DMS 273 treated with DMSO at 0.1 percent for 48 hours (cell line): ENCODE results near the gene WAC.
A peak's percentile ranks its signal among the peaks of the same experiment; 100 is the strongest.
"Not testable (repeated sequence)": the region's sequence is repeated elsewhere in the genome, so short reads cannot be mapped to it uniquely, and the experiment has no call there.

Experiments
- DNase-seq: peaks from one replicate; lab custom pipeline; 2025; lab: John Stamatoyannopoulos, UW

Gene WAC

GRCh38 chr10:28532337-28533185 lies at the start of gene WAC:
Gene WAC, plus strand, starts transcription at chr10:28533118. Its CDS starts 462 bp downstream, at chr10:28533580.
- peak; percentile 73 for DNase-seq

GRCh38 chr10:28489206-28489605 lies 43.7 kb upstream of the WAC start:
- DNase-seq: no peak

GRCh38 chr10:28490256-28490865 lies 42.6 kb upstream of the WAC start:
- DNase-seq: not testable (repeated sequence)

GRCh38 chr10:28492116-28492920 lies 40.6 kb upstream of the WAC start:
- DNase-seq: no peak

GRCh38 chr10:28494420-28494819 lies 38.5 kb upstream of the WAC start:
- no peak for DNase-seq

DNA sequence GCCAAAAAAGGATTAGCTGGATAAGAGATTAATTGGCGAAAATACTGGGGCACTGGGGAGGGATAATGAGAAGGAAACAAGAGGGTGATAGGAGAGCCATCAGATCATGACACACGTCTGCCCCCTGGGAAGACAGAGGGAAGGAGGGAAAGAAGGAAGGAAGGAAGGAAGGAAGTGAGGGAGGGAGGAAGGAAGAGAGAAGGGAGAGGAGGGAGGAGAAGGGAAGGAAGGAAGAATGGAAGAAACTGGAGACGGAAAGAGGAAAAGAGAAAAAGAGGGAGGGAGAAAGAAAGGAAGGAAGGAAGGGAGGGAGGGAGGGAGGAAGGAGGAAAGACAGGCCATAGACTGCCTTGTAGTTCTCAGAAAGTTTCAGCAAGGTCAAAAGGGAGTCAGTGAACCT lies 37.8 kb upstream of the WAC start:
- no peak for DNase-seq

GRCh38 chr10:28496017-28496416 lies 36.9 kb upstream of the WAC start:
- no peak for DNase-seq

GRCh38 chr10:28496481-28496961 lies 36.4 kb upstream of the WAC start:
- no peak for DNase-seq

DNA sequence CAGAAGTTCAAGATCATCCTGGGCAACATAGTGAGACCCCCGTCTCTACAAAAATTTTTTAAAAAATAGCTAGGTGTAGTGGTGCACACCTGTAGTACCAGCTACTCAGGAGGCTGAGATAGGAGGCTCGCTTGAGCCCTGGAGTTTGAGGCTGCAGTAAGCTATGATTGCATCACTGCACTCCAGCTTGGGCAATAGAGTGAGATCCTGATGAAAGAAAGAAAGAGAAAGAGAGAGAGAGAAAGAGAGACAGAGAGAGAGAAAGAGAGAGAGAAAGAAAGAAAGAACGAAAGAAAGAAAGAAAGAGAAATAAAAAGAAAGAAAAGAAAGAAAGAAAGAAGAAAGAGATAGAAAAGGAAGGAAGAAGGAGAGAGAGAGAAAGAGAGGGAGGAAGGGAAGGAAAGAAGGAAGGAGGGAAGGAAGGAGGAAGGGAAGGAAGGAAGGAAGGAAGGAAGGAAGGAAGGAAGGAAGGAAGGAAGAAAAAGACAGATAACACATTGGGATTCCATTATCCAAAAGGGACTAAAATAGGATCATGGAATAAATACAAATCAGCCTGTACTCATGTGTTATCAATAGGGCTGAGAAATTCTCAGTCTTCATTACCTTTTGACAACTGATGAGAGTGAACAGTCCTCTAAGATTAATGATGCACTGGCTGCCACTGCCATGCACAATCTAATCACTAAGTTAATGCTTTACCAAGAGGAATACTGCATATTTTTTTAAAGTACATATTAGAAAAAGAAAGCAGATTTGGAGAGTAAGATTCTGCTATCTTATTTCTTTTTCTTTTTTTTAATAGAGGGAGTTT lies 35.4 kb upstream of the WAC start:
- DNase-seq: no peak

- DNase-seq: not testable (repeated sequence)
Observed at GRCh38 chr10:28500203-28500602, 32.7 kb upstream of the WAC start.

DNA sequence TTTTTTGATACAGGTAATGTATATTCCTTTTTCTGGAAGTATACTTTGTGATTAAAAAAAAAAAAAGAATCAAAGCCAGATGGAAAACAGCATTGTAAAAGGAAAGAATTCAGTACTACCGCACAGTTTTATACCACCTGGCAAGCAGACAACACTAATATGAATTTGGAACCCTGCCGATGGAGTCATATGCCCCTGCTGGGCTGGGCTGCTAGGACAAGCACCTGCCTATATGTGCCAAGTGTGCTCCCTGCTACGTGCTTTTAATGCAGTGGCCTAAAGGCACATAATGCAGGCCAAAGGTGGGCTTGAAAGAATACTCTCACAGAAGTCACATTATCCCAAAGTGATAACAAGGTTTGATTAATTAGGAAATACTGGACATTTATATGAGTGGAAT lies 29.8 kb upstream of the WAC start:
- peak; percentile 46 for DNase-seq

GRCh38 chr10:28505359-28505959 lies 27.5 kb upstream of the WAC start:
- DNase-seq: no peak

GRCh38 chr10:28508304-28508925 lies 24.5 kb upstream of the WAC start:
- no peak for DNase-seq

DNA sequence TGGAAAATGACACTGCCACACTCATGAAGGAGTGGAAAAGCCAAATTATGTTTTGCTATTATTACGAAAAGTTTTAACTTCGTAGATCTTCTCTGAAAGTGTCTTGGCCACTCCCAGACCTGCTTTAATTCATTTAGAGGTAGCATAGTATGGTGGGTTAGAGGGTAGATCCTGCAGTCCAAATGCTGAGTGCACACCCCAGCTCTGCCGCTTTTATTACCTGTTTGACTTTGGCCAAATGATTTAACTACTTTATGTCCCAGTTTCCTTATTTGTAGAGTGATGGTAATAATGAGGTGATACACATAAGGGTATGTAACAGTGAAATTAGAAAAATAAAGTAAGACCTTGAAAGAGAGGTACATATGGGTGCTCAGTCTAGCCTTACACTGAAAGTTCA lies 23.6 kb upstream of the WAC start:
- DNase-seq: no peak

DNA sequence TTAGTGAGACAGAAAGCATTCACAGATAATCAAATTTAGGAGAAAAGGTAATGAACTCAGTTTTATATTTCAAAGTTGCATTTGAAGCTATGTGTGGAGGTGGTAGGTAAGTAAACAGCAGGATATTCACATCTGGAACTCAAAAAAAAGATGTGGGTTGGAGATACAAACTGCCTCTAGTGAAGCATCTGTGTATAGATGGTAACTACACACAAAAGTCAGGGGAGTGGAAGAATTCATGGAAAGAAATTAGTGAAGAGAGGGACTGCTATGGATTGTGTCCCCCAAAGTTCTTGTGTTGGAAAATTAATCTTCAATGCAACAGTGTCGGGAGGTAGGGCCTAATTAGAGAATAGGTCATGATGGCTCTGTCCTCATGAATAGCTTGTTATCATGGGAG lies 18.3 kb upstream of the WAC start:
- DNase-seq: no peak

DNA sequence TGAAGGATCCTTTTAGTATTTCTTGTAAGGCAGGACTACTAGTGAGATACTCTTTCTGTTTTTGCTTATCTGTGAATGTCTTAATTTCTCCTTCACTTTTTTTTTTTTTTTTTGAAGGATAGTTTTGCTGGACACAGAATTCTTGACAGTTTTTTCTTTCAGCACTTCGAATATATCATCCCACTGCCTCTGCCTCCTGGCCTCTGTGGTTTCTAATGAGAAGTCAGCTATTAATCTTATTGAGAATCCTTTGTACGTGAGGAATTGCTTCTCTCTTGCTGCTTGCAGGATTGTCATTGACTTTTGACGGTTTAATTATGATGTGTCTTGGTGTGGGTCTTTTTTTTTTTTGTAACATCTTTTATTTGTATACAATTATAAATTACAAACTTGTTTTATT lies 12.6 kb upstream of the WAC start:
- DNase-seq: no peak

DNA sequence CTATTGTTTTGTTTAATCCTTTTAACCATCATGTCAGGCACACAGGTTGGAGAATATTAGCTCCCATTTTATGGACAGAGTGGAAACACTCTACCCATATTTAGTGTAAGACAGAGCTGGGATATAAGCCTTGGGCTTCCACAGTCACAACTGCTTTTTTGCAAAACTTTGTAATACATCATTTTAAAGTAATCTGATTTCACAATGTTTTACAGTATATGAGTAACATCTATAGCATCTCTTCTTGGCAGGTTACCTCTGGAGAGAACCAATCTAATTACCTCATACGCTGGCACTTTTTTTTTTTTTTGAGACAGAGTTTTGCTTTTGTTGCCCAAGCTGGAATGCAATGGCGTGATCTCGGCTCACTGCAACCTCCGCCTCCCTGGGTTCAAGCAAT lies 12.1 kb upstream of the WAC start:
- DNase-seq: not testable (repeated sequence)

- DNase-seq: not testable (repeated sequence)
Observed at GRCh38 chr10:28521961-28522360, 11.0 kb upstream of the WAC start.

GRCh38 chr10:28523725-28524252 lies 9.1 kb upstream of the WAC start:
- no peak for DNase-seq

DNA sequence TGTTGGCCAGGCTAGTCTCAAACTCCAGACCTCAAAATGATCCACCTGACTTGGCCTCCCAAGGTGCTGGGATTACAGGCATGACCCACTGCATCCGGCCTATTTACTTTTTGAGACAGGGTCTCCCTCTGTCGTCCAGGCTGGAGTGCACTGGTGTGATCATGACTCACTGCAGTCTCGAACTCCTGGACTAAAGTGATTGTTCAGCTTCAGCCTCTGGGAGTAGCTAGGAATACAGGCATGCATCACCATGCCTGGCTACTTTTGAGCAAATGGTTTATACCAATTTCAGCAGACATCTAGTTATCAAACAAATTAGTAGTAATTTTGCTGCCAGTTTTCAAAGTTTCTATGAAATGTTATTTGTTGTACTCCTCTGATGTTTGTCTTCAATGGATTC lies 2.2 kb upstream of the WAC start:
- DNase-seq: no peak

DNA sequence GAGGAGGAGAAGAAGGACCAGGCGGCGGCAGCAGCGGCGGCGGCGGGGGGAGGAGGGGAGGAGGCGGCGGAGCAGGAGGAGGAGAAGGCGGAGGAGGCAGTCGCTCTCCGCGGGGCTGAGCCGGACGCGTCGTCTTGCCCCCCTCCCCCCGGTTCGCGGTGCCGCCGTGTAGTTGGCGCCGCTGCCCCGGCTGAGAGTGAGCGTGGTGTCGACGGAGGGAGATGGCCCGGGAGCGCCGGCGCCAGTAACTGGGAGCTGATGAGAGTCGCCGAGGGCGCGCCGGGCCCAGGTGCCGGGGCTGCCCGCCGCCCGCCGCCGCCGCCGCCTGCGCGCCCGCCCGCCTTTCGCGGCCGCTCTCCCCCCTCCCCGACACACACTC lies 257 bp downstream of the WAC start:
- DNase-seq: no peak
